ENCODE results near the gene HPCAL1.
A peak's percentile ranks its signal among the peaks of the same experiment; 100 is the strongest.

HPCAL1 gene

GRCh38 chr2:10325278-10326145 is 22.8 kb downstream of the HPCAL1 start:
- DNase-seq: no peak

GRCh38 chr2:10326151-10326616 is 23.5 kb downstream of the HPCAL1 start:
- no peak for DNase-seq

GRCh38 chr2:10326707-10327594 is 24.2 kb downstream of the HPCAL1 start:
- DNase-seq: no peak

DNA sequence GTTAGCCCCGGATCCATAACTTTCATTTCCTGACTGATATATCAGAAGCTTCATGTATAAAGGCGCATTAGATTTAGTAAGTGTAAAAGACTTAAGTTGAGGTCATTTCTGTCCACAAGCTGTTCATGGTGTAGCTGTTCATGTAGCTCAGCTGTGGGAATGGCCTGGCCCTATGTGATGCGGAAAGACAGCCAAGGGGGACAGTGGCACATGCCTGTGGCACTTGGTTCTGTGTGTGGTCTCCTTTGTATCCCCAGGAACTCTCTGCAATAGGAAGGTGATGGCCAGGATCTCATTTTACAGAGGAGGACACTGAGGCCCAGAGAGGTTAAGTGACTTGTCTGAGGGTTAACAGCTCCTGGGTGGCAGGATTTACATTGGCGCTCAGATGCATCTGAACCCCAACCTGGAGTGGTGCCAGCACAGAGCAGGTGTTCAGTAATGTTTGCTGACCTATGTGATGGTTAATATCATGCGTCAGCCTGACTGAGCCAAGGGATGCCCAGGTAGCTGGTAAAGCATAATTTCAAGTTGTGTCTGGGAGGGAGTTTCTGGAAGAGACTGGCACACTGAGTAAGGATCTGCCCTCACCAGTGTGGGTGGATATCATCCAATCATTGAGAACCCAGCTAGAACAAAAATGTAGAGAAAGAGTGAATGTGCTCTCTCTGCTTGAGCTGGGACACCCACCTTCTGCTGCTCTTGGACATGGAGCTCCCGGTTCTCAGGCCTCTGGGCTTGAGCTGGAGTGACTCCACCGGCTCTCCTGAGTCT is 25.4 kb downstream of the HPCAL1 start:
- no peak for DNase-seq

- peak; percentile 36 for DNase-seq
These were observed 26.2 kb downstream of the HPCAL1 start for GRCh38 chr2:10328670-10329579.

DNA sequence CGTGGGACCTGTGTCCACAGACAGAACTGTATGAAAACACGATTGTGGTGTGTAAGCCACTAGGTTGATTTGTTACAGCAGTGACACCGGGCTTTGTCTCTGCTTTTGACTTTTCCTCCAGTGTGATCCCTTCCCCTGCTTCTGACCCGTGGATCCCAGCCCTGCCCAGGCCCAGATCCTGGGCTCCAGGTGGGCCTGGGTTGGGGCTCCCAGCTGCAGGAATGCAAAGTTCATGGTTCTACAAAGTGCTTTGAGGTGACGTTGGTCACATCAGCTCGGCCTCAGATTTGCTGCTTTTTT is 26.8 kb downstream of the HPCAL1 start:
- DNase-seq: no peak

DNA sequence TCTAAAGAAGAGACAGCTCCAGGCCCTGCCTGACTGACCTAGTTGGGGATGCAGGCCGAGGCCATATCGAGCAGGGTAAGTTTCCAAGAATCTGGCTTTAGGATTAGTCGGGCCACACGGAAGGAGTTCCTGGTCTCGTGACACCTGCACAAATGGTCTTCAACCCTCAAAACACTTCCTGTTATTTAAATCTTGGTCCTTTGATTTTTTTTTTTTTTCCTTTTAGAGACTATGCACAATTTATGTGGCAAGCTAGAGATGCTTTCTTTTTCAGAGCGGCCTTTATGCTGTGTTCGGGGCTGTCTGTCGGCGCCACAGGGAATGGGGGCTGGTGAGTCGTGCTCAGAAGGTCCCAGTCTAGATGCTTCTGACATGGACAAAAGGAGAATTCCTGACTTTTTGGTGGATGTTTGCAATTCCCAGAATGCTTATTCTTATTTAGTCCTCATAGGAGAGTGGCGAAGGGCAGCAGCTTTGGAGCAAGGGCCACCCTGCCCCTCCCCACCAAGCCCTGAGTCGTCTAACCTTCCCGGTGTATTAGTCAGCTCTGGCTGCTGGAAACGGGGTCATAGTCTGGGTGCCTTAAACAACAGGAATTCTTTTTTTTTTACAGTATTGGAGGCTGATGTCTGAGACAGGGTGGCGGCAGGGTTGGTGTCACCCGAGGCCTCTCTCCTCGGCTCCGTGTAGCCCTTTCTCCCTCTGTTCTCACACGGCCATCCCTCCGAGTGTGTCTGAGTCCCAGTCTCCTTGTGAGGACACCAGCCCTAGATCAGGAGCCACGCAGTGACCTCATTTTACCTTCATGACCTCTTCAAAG is 27.4 kb downstream of the HPCAL1 start:
- peak; percentile 39 for DNase-seq

DNA sequence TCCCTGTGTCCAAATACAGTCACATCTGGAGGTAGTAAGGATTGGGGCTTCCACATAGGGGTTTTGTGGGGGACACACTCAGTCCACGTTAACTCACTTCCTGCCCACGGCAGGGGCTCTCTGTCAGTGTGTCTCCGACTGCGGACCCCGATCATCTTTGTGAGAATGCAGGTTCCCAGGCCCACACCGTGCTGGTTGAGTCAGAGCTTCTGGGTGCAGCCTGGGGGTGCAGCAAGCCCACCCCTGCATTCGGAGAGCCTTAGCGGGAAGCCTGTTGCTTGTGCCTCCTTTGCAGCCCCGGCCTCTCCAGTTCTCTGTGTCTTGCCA is 28.0 kb downstream of the HPCAL1 start:
- peak; percentile 31 for DNase-seq

- peak; percentile 64 for DNase-seq
These were observed 28.5 kb downstream of the HPCAL1 start for GRCh38 chr2:10331027-10331701.

DNA sequence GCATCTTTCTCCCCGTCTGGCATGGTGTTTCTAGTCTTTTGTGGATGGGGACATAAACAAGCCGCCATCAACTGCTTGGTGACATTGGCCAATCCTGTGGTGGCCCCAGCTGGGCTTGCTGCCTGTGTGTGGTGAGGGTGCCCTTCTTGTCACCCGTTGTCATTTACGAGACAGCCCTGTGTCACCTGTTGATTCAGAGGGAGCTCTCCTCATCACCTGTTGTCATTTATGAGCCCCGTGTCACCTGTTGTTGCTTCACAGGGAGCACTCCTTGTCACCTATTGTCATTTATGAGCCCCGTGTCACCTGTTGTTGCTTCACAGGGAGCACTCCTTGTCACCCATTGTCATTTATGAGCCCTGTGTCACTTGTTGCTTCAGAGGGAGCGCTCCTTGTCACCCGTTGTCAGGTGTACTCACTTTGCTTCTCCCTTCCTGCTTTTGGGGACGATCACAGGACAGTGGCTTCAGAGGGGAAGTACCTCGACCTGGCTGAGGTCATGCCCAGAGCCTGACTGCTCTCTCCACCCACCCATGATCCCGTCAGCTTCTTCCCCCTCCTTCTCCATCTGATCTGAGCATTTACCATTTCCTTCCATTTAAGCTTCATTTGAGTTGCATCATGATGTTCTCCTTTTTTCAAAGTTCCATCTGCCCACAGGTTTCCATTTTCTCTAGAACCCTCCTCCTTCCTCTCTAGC is 29.1 kb downstream of the HPCAL1 start:
- peak; percentile 37 for DNase-seq

GRCh38 chr2:10332402-10333246 is 29.9 kb downstream of the HPCAL1 start:
- no peak for DNase-seq

- no peak for DNase-seq
These were observed 30.5 kb downstream of the HPCAL1 start for GRCh38 chr2:10333247-10333613.

- no peak for DNase-seq
These were observed 31.3 kb downstream of the HPCAL1 start for GRCh38 chr2:10333966-10334365.

GRCh38 chr2:10335046-10335840 is 32.5 kb downstream of the HPCAL1 start:
- DNase-seq: no peak

GRCh38 chr2:10336283-10336682 is 33.6 kb downstream of the HPCAL1 start:
- DNase-seq: no peak

DNA sequence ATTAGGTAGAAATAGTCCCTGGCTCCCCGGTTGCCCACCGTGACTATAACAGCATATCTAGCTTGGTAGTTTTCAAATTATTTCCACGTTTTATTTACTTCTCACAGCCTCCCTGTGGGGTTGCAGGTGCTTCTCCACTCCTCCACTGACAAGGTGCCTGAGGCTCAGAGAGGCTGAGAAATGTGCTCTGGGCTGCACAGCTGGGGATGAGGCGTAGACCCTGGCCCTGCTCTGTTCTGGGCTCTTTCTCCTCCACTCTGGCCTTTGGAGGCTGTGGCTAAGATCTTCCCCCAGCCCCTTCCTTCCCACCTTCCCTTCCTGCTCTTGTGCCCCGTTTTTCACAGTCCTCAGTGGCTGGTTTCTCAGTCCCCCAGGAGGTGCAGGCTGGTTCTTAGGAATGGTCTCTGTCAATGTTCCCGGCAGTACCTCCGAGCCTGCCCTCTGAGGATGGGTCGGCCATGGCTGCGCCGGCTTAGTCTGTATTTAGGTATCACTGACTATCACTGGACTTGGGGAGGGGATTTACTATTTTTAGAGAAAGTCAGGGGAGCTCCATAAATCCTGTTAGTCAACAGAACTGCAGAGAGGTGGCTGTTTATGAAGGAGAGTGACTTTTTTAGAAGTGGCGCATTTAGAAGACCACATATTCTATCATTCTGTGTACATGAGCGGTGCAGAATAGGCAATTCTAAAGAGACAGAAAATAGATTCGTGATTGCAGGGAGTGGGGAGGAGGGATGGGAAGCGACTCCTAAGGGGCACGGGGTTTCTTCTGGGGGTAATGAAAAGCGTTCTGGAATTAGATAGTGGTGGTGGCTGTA is 35.0 kb downstream of the HPCAL1 start:
- DNase-seq: no peak

Measured in activated CD8-positive, alpha-beta memory T cell treated with anti-CD3 and anti-CD28 coated beads, Interleukin-2, amount 50 U/mL, for 4 hours (primary cell).